Activated T-cell treated with anti-CD3 and anti-CD28 coated beads for 1 hour (primary cell): ENCODE measurements around the gene LDHD.
"Not testable (repeated sequence)": the region's sequence is repeated elsewhere in the genome, so short reads cannot be mapped to it uniquely, and the experiment has no call there.

Experiments used
- DNase-seq: peaks from one replicate; pipeline ENCODE4 v3.0.0-alpha.2; 2020; ENCODE audit warnings: low read depth

Gene LDHD

DNA sequence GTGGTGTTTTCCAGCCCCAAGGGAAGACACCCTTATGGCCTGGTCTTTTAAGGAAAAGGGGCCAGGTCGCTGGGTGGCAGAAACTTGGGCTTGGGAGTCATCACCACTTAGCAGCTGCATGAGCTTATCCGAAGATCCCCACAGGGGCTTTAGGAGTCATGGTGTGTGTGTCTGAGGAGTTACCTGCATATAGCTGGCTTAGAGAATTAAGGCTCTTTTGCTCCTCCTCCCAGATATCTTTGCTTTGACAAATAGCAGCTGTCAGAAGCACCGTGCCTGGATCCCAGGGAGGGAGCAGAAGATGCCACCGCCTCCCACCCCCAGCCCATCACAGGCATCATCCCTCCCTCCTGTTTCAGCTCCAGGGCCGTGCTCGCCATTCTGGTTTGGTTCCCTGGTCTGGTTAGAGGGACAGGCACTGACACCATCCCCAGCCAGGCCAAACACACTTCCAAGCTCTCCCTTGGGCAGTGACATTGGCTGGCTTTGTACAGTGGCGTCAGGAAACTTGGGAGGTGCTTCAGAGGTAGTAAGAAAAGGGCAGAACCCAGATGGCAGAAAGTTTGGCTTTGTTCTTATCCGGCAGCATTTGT is 17.4 kb downstream of the LDHD start:
- no peak for DNase-seq

DNA sequence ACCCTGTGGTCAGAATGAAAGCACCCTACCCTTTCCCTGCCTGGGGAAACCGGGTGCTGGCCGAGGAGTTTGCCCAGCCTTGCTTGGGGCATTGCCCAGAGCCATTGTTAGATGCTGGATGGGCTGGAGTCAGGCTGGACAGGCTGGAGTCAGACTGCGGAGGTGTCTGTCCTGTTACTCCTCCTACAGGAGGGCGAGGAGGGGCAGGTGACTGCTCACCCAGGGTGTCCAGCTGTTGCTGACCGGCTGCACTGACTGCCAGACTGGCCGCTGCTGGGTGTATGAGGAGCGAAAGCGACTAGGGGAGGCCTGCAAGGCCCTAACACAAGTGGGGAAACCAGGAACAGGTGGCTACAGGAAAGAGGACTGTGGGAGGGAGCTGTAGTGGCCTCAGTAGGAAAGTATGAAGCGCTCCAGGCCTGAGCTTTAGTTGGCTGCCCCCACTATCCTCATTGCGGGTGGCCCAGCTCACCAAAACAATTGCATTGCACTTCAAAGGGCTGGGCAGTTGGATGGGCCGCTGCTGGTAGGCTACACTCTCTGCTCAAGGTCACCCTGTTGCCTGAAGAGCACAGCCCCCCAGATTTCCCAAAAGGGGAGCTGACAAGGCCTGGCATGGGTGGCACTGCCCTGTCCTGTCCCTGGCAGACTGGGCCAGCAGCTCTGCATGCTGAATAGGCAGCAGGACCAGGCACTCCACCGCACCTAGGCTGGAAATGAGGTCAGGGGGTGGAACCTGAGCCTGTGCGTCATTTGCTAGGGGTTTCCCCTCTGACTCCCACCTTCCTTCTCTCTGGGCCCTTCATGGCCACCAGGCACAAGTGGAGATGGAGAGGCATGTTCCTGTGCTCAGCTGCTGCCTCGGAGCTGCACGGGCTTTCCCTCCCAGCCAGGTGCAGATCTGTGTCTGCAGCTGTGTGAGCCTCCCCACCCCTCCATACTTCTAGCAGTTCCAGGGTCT is 18.4 kb downstream of the LDHD start:
- peak; percentile 36 for DNase-seq

DNA sequence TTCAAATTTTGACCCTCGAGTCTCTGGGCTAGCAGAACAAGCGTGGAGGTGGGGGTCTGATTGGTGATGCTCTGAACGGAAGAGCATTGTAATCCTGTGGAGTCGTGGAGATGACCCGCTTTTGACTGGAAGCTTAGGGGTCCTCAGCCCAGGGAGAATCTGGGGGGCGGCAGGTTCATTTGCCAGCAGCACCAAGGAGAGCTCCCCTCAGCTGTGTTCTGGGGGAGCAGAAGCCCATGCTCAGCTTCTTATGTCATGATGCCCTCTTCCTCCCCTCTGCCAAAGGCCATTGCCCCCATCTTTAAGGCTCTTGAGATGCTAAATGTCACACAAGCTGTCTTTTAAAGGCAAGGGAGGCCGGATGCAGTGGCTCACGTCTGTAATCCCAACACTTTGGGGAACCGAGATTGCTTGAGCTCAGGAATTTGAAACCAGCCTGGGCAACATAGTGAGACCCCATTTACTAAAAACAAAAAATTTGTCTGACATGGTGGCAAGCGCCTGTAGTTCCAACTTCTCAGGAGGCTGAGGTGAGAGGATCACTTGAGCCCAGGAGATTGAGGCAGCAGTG is 19.3 kb downstream of the LDHD start:
- no peak for DNase-seq

DNA sequence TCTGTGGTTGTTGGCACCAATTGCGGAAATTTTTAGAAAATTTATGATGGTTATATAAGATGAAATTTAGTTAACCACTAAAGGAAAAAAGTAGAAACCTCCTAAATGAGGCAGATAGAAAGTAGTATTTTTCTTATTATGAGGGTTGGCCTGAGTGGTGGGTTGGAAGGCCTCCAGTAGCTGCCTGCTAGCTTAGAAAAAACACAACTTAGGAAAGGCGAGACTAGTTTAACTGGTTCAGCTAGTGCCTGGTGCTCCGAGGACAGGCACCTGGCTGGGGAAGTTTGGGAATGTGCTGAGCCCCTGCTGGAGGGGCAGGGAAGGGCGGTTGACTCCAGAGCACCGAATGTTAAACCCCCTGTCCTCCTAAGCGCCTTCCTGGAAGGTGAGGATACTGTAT is 19.9 kb downstream of the LDHD start:
- no peak for DNase-seq

DNA sequence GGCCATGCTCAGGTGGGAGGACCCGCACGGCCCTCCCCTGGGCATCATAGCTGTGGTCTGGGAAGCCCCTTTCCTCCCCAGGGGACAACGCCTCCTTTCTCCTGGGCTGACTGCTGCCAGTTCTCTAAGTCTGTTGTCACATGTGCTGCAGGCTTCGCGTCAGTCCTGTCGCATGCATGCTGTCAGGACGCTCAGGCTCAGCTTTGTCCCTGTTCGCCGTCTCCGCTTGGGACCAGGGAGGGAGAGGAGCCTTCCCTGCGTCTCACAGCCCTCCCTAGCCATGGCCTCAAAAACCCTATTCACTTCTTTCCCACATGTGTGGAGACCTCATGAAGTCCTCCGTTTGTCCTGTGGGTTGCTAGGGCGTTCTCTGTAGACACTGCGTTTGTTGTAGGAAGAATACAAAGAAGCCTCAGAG is 21.4 kb downstream of the LDHD start:
- no peak for DNase-seq

DNA sequence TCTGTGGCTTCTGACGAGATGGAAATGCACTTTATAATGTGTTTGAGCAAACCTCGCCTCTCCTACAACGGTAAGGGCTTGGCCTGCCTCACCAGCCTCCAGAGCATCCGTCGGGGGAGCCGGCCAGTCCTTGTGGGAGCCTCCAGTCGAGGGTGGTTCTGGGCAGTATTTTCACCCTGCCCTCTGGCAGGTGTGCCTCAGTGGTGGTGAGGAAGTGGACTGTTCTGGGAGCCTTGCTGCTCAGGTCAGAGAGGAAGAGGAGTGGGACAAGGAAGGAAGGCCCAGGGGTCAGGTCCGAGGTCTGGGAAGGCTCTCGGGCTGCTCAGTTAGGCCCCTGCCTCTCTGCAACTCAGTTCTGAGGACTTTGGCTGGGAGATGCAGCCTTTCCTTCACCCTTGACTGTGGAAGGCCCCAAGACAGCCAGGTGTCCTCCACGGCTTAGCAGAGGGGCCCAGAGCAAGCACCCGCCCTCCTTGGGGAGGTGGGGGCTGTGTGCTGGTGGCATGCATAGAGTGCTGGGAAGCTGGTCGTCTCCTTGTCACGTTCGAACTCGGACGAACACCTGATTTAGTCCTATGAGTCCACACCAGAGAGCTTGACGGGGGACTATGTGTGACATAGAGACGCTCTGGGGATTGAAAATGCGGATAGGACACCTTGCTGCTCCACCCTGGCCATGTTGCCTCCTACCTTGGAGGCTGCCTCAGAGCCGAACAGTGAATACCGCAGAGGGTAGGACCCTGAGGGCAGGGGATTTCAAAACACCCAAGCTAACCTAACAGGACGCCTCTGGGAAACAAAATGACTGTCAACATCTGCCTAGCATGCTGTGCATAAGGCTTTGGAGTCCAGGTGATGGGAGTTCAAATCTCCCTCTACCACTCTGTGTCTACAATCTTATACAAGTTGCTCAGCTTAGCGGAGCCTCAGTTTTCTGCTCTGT is 22.7 kb downstream of the LDHD start:
- no peak for DNase-seq

DNA sequence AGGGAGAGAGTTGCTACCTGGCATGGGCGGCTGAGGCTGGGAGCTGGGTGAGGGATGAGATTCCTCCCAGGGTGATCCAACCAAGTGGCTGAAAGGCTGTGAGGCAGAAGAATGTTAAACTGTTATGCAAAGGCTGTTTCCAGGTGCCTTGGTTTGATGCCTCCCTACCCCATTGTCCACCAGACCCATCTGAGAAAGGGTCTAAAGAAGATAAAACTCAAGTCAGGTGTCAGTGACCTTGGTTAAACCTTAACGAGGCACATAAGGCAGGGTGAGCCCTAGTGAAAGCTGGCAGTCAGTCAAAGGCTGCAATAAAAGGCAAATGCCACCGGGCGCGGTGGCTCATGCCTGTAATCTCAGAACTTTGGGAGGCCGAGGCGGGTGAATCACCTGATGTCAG is 23.8 kb downstream of the LDHD start:
- no peak for DNase-seq

DNA sequence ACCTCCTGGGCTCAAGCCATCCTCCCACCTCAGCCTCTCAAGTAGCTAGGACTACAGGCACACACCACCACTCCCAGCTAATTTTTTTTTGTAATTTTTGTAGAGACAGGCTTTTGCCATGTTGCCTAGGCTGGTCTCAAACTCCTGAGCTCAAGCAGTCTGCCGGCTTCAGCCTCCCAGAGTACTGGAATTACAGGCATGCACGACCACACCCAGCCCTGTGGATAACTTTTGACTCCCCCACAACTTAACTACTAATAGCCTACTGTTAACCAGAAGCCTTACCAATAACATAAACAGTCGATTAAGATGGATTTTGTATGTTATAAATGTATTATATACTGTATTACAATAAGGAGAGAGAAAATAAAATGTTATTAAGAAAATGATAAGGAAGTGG is 25.0 kb downstream of the LDHD start:
- not testable (repeated sequence) for DNase-seq

DNA sequence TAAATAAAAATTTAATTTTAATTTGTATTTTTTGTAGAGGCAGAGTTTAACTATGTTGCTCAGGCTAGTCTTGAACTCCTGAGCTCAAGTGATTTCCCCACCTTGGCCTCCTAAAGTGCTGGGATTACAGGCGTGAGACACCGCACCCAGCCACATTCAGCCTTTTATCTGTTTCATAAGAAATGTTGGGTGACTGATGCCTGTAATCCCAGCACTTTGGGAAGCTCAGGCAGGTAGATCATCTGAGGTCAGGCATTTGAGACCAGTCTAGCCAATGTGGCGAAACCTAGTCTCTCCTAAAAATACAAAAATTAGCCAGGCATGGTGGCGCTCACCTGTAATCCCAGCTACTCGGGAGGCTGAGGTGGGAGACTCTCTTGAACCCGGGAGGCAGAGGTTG is 25.7 kb downstream of the LDHD start:
- not testable (repeated sequence) for DNase-seq

DNA sequence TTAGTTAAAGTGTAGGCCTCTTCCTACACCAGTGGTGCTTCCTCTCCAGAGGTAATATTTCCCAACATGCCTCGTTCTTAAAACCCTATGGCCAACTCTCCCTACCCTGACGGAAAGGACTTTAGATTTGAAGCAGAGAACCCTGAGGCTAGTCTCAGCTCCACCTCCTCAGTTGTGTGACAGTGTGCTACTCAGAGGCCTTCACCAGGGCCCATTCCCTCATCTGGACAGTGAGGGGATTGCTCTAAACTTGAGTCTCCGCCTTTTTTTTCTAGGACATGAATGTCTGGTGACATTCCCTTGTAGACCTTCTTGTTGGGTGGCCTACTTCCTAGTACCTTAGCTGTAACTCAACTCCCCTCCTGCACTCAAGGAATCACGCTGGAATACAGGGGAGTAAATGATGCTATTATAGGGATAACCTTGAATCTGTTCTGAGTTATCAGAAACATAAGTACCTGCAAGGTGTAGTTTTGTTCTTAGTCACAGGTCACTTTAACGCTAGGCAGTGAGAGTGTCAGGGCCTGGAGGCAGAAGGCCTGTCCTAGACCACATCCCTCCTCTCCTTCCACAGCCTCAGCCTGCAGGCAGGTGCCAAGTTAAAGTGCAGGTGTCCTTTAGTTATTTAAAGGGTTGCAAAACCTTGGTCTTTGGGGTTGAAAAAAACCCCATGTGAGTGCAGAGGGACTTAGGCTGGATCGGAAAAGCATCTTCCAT is 26.9 kb downstream of the LDHD start:
- DNase-seq: no peak

DNA sequence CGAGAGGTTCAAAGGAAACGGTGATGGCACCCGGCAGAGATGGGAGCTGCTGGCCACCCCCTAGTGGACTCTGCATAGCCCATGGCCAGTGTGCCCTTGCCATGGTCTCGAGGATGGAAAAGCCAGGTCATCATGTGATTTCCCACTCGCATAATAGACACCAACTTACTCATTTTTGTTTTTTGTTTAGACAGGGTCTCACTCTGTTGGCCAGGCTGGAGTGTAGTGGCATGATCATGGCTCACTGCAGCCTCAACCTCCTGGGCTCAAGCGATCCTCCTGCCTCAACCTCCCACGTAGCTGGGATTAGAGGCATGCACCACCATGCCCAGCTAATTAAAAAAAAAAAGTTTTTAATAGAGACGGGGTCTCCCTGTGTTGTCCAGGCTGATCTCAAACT is 27.6 kb downstream of the LDHD start:
- no peak for DNase-seq

DNA sequence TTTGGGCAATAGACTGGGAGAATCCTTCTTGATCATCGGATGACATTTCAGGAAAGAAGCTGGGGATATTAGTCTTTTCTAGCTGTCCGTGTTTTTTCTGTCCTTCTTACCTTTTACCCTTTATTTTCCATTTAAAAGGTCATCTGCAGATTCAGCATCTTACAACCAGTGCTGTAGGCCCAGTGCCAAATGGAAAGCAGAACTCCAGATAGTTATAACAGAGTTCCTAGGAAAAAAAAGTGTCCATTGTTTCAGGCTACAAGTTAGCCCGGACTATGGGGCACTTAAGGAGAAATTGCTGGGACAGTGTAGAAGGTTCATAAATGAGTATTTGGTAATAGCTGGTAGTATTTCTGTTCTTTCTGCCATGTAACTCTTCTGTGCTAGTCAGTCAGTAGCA is 28.4 kb downstream of the LDHD start:
- DNase-seq: no peak

DNA sequence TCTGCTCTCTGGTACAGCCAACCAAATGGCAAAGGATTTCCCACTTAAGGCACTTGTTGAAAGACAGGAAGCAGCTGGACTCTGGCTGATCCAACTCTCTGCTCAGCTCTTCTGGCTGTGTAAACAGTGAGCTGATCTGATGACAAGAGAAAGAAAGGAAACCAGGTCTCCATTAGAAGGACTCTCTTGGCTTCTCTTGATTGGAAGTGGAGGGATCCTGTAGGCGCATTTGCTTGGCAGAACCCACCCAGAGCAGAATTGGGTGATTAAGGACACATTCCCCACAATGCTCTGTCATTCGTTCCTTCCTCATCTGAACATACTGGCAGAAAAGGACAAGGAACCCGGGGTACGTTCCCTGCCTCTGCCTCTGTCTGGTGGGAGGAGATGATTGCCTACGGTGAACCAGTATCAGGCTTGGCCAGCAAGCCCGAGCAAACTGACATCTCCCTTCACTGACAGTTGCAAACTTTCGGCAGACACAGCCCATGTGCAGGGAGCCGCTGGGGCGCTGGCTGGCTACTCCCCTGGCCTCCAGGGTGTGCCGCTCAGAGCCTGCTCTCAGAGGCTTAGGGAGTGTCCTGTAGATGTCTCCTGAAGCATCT is 29.1 kb downstream of the LDHD start:
- DNase-seq: no peak

DNA sequence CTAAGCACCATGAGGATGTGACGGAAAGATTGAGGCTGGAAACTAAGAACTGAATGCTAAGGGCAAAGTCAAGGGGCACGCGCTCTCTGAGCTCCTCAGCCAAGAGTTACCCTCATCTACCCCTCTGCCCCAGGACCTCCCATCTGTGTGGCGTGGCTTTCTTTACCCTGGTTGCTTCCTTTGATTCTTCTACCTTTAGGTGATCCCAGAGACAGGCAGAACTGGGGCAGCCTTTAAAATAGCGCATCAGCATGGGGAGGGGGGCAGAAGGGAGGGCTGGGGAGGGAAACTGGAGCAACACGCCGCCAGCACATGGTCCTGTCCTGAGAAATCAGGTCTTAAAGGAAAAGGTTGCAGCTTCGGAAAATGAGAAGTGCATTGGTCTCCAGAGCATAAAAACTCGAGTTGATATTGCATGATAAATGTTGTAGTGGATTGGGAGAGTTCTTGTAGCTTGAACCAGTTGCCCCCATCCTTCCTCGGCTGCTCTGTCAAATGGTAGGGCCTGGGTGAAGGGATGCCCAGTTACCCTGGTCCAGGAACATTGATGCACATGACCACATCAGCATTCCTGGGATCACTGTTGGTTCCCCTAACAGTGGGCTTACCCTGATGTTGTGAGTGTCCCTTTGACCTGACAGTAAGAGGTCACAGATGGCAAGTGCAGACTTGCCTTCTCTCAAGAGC is 29.7 kb downstream of the LDHD start:
- no peak for DNase-seq

DNA sequence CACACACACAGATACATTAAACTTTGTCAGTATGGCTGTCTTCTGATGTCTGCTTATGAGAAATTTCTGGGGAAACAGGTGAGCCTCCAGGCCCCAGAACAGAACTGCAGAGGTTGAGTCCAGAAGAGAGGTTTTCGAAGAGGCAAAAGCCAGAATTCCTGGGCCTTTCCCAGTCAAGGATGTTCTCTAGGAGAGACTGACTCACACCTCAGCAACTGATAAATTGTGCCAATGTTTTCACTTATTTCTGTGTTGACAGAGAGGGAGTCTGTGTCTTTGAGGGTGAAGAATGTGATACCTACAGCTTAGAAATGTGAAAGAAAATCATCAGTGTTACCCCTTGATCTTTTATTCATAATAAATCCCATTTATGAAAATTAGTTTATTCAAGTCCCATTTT is 30.3 kb downstream of the LDHD start:
- DNase-seq: no peak

DNA sequence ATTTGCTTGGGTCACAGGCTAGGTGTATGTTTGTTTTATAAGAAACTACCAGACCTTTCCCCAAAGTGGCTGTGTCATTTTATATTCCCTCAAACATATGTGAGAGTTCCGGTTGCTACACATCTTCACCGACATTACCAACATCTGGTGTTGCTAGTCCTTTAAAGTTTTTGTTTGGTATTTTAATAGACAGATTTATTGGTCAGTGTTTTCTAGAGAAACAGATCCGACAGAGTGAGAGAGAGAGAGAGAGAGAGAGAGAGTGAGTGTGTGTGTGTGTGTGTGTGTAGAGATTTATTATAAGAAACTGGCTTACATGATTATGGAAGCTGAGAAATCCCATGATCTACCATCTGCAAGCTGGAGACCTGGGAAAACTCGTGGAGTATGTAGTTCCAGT is 31.0 kb downstream of the LDHD start:
- DNase-seq: no peak

DNA sequence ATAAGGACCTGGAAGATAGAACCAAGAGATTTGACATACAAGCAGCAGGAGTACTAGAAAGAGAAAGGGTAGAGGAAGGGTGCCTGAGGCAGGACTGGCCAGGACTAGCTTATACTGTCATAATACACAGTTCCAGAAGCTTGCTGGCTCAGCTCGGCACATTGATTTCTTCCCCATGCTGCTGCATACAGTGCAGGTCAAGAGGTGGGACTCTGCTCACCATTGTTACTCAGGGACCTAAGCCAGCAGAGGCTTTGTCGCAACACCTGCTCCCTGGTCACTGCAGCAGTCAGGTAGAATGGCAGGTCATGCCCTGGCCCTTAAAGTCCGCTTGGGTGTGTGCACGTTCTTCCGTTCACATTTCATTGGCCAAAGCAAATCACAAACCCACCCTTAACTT is 32.8 kb downstream of the LDHD start:
- no peak for DNase-seq

DNA sequence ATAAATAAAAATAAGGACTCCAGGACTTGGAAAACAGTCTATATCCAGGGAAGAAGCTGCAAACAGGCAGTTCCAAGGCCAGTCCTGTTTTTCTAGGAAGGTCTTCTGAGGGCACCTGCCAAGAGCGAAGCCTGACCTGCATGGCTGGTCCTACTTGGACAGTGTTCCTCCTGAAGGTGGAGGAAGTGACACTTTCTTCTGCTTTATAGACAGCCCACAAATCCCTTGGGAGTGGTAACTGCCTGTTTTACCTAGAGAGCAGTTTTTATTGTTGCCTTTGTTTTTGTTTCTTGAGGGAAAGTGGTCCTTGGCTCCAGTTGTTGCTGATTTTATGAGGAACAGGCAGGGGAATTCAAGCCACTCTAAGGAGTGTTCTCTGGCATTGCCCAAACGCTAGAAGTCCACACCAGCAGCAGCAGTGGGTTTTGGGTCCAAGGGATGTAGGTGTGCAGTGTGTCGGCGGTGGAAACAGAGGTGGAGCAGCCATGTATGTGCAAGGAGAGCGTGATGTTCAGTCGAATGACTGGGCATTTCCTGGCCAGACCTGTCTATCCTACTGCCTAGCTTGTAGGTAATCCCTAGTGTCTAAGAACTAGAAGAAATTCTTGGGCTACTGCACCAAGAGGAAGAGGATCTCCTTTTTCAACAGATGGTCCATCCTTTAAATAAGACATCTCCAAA is 35.3 kb downstream of the LDHD start:
- no peak for DNase-seq

DNA sequence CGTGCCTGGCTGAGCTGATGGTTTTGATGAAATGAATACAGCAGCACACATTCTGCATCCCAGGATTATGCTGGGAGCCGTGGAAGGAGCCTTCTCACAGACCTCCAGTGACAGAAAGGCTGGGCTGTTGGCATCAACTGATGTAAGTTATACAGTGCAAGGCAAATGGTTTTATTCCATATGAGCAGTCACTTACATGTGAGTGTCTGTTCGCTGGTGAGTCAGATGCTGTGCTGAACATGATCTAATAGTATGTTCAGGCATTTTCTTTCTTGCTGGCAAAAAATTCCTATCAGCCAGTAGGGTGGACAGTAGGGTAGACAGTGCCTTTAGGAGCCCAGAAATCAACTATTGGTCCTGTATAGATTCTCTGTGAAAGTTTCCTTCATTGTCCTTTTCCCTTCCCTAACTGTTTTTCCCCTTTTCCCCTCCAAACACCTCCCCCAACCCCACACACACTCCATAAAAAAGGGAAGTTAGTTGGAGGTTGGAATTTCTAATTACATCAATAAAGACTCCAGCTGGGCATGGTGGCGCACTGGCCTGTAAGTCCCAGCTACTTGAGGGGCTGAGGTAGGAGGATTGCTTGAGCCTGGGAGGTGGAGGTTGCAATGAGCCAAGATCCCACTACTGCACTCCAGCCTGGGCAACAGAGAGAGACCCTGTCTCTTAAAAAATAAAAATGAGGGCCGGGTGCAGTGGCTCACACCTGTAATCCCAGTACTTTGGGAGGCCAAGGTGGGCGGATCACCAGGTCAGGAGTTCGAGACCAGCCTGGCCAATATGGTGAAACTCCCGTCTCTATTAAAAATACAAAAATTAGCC is 36.2 kb downstream of the LDHD start:
- no peak for DNase-seq
